Epithelial cell of prostate (primary cell): ENCODE measurements around the gene RPA3.
"Not testable (repeated sequence)": the region's sequence is repeated elsewhere in the genome, so short reads cannot be mapped to it uniquely, and the experiment has no call there.

Experiments
- DNase-seq: peaks from one replicate; pipeline ENCODE4 v3.0.0-alpha.2; 2011; ENCODE audit warnings: low read depth, low spot score
- H3K27ac ChIP-seq: fragments of 450-650 bp; 2 replicates; pipeline ENCODE4 v1.5.1; 2017; ENCODE audit warnings: mild to moderate bottlenecking

Gene RPA3

DNA sequence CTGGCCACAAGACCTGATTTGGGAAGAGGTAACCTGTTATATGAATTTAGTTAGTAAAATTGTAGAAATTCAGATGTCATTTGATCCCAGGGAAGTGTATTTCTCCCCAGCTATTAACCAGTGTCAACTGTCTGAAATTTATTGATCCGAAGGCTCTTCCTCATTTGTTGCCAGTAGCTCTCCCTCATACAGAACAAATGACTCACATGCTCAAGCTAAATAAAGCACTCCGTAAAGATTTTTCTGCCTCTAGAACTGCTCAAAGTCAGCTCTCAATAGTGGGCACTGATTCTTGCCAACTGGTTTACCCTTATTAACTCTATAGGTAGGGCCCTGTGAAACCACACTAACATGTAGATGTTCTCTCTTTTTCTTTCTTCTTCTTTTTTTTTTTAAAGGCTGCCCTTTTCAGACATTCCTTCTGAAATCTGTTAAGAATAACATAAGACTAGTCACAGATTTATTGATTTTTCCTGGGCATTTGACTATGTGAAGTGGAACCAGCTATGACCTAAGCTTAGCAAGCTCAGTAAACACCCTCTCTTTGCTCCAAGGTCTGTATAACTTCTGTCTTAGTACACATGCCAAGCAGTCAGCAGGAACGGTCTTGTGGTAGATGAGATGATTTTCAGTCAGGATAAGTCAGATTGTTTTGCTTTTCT is 21.8 kb downstream of the RPA3 start:
- no peak for DNase-seq
- H3K27ac ChIP-seq = peak overlapping the region; percentile 45

DNA sequence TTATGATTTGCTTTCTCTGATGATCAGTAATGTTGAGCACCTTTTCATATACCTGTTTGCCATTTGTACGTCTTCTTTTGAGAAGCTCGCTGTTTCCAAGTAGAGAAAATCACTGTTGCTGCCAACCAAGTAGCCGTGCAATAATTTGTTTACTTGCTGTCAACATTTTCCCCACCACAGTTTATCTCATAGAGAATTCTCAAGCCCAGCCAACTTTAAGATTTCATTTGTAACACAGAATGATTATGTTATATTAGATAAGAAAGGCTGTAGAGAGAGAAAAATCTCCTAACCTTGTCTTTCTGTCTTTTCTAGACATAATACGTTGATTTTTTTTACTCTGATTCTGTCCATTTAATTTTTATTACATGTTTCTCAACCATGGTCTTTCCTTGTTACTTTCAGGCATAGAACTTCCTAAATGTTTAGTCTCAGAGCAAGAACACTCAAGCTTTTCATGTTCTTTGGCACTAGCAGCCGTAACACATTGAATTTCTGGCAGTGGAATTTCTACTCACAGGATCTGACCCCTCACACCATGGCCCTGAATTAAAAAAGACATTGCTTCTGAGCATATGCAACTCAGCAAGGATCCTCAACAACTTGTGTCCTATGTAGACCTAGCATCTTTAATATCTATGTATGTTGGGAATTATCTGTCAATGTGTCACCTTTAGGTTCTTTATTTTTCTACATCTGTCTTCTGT is 23.1 kb downstream of the RPA3 start:
- no peak for DNase-seq
- H3K27ac ChIP-seq = no peak overlapping the region

DNA sequence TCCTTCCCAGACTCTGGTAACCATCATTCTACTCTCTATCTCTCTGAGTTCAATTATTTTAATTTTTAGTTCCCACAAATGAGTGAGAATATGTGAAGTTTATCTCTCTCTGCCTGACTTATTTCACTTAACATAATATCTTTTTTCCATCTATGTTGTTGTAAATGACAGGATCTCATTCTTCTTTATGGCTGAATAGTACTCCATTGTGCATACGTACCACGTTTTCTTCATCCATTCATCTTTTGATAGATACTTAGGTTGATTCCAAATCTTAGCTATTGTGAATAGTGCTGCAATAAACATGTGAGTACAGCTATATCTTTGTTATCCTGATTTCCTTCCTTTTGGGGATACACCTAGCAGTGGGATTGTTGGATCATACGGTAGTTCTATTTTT is 23.9 kb downstream of the RPA3 start:
- H3K27ac ChIP-seq = peak overlapping the region; percentile 38
- DNase-seq = no peak

DNA sequence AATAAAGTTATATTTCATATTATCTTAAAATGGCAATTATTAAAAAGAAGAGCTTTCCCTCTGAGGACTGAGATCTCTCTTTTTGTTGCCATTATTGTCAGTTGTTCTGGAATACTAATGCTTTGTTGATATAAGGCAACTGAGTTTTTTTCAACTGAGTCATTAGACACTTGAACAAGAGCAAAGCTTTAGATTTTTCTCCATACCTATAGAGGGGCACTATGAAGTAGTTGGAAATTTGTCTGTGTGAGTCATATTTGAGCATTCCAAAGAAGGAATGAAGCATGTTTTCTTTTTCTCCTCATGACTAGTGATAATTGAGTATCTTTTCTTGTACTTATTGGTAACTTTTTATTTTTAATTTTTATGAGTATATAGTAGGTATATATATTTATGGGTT is 24.5 kb downstream of the RPA3 start:
- no peak for DNase-seq
- H3K27ac ChIP-seq = peak overlapping the region; percentile 38

DNA sequence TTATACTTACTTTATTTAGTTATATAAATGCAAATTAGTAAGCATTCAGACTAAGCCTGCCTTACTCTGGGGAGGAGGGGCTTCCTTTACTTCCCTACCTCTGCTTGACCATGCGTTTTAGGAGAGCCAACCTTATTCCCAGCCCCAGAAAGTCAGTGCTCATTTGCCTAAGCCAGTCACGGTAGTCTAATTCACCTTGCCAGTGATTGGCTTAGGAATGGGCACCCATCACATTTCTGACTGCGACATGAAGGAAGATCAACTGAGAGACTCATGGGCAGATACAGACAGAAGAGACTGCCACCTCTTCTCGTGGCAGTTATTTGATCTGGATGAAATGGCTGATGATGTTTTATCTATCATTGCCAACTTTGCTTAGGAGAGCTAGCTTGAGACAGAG is 29.5 kb downstream of the RPA3 start:
- DNase-seq = no peak
- no peak overlapping the region for H3K27ac ChIP-seq

DNA sequence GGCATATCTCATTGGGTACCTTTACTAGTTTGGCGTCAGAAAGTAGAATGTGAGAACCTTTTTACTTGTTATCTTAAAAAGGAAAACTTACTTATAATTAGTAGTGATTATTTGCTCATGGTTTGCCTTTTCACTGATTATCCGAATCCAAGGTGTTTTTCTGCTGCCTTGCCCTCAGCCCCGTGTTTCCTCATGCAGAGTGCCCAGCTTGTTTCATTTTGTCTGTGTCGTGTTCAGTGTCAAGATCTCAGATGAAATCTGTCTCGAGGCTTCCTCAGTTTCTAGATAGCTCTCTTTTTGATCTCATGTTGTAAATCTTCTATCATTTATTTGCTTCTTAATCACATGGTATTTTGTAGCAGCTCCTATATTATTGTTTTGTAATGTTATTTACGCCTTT is 30.1 kb downstream of the RPA3 start:
- no peak for DNase-seq
- H3K27ac ChIP-seq = no peak overlapping the region

DNA sequence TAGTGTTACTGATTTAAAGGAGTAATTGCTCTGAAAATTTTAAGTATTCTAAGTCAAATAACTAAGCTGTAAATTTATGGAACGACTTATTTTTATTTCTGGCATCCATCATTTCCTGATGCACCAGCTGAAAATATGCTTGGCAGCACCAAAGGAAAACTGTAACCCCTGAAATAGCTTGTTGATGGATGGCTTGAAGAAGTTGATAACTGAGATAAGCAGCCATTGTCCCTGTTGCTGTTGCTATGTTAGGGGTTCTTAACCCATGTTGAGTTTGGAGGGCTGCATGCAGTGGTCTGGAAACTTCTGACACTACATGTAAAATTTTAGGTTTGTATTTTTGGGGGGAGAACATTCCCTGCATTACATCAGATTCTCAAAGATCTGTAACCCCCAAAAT is 30.6 kb downstream of the RPA3 start:
- DNase-seq = no peak
- no peak overlapping the region for H3K27ac ChIP-seq

DNA sequence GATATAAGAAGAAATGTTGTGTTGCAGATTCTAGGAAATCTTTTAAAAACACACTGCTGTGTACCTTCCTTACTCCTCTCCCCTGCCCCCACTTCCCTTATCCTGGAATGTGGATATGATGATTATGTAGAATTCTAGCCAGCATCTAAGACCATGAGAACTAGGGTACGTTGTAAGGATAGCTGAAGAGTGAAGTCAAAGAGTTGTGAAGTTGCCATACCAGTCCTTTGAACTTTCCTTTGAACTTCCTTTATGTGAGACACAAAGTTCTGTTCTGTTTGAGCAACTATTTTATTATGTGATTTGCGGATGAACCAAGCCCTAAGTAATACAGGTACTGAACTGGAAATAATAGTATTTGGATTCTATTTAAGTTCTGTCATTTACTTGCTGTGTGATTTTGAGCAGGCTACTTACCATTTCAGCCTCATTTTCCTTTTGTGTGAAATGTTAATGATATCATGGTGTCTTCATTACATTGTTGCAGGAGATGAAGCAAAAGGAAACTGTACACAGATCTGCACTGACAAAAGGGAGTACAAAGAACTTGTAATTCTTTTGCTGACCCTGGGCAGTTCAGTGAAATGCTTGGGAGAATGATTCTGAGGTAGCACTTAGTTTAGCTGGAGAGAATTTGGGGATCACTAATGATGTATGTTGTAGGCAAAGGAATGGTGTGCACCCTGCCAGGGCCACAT is 31.4 kb downstream of the RPA3 start:
- DNase-seq = no peak
- no peak overlapping the region for H3K27ac ChIP-seq

DNA sequence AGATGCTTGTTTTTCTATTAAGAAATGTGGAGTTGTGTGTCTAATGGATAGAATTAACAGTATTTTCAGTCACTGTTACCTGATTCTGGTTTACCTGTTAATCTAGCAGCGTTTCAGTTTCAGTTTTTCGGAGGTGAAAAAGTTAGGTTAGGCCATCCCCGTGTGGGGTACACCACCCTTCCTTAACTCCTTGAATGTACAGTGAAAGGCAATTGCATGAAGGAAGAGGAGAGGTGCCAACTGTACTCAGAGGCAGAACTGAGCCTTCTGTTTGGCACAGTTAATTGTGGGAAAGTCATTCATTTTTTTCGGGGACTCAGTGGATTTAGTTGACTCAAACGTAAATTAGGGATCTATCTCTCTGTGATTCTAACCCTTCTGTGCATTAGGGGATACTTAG is 35.5 kb downstream of the RPA3 start:
- DNase-seq = no peak
- no peak overlapping the region for H3K27ac ChIP-seq

DNA sequence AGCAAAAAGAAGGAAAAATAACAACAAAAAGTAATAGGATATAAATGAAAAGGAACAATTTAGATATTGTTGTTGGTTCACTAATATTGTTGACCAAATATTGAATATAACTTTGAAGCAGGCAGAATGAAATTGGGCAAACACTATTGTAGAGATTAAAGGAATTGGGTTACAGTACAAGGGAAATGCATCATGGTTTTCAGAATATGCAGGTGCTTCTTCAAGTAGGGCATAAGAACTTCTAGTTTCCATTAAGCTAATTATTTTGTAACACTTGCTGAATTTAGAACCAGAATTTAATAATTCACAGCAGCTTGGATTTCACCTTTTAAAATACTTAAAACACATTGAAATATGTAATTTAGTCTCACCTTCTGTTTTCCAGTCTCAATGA is 36.5 kb downstream of the RPA3 start:
- no peak for DNase-seq
- peak overlapping the region; percentile 8 for H3K27ac ChIP-seq

DNA sequence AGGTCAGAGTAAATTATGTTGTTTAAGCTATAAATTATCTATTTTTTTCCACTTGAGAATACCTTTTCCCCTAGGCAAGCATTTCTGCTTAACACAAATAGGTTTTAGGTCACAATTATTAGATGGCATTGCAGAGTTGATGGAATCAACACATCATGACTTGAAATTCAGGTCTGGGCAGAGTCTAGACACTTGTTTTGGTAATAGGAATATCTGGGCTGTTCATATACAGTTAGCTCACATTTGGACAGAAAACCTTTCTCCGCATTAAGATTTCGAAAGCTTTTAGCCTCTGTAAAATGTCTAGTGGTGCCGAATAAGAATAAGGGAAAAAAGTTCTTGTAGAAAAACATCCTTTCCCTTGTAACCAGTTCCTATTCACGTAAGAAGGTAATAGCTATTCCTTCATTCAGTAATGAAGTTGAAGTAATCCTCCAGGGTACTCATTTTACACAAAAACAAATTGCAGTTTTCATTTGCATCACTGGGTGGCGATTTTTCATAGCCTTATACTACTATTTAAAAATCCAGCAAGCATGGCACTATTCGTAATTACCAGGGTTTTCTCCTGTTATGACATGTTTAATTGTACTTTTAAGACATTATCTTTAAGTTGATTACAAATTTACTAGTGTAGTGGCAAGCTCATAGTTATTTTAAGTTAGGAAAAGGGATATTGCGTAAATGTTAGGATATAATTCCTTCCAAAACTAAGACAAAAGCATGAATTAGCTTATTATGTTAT is 37.0 kb downstream of the RPA3 start:
- peak; percentile 5 for DNase-seq
- H3K27ac ChIP-seq = peak overlapping the region; percentile 8

DNA sequence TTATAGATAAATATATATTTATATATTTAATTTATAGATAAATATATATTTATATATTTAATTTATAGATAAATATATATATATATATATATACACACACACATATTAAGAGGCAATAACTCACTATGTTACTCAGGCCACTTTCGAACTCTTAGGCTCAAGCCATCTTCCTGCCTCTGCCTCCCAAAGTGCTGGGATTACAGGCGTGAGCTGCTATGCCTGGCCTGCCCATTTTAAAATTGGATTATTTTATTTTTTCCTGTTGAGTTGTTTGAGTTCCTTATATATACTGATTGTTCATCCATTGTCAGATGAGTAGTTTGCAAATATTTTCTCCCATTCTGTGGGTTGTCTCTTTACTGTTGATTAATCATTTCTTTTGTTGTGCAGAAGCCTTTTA is 38.8 kb downstream of the RPA3 start:
- H3K27ac ChIP-seq, DNase-seq: not testable (repeated sequence)

DNA sequence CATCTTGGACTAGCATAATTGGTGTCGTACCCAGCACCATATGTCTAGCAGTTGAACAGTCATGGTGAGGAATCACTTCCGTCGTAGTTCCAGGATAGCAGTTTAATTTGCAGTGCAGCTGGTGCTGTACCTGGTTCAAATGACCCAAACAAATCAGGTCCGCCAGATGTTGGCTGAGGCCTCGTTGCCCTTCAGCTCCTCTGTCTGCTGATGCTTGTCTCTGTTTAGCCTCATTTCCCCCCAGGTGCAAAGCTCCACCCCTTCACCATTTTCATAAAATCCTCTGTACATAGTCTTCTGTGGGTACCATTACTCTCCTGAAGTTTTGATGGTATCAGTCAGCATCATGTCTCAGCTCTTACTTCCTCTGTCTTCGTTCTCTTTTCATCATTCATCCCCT is 42.7 kb downstream of the RPA3 start:
- no peak for DNase-seq
- no peak overlapping the region for H3K27ac ChIP-seq

DNA sequence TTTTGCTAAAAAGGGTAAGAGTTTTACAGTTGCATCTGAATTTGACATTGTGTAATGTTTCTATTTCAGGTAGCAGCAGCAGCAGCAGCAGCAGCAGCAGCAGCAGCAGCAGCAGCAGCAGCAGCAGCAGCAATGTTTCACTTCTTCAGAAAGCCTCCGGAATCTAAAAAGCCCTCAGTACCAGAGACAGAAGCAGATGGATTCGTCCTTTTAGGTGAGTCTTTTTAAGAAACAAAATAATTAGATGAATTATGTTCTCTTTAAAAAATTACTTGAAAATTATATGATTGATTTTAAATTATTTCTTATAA is 45.2 kb downstream of the RPA3 start:
- no peak for DNase-seq
- H3K27ac ChIP-seq = no peak overlapping the region

DNA sequence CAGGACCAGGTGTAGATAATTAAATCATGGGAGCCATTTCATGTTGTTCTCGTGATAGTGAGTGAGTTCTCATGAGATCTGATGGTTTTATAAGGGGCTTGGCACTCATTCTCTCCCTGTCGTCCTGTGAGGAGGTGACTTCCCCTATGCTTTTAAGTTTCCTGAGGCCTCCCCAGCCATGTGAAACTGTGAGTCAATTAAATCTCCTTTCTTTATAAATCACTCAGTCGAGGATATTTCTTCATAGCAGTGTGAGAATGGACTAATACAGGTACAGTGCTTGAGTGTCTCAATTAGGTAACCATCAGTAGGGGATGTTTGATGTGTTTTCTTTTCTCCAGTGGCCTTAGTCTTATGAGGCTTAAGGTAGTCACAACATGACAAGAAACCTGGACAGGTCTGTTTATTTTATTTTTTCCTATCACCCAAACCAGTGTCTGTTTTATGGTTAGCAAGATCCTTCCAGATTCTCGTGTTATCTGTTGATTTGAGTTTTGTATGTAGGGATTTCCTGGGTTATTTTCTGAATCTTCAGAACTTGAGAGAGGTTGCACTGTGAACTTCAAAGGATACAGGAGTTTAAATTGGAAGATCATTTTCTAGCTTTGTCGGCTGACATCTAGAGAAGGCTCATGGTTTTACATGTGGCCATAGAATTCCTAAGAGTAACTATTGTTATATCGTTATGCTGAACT is 45.7 kb downstream of the RPA3 start:
- H3K27ac ChIP-seq = no peak overlapping the region
- DNase-seq = no peak

DNA sequence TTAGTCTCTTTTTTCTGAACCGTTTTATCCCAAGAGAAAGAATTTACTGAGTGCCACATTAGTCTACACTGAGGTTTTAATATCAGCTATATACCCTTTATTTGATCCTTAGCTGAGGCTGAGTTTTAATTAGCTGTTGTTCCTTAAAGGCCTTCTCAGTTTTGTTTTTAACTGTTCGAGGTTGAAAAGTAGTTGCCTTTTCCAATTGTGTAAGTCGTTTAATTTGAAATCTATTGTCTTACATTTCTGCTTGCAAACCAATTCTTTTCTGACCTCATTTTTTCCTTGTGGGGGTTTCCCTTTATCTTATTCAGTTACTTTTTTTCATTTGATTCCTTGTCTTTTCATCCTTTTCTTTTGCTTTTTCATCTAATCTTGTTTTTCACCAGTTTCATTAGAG is 47.0 kb downstream of the RPA3 start:
- DNase-seq = no peak
- no peak overlapping the region for H3K27ac ChIP-seq

DNA sequence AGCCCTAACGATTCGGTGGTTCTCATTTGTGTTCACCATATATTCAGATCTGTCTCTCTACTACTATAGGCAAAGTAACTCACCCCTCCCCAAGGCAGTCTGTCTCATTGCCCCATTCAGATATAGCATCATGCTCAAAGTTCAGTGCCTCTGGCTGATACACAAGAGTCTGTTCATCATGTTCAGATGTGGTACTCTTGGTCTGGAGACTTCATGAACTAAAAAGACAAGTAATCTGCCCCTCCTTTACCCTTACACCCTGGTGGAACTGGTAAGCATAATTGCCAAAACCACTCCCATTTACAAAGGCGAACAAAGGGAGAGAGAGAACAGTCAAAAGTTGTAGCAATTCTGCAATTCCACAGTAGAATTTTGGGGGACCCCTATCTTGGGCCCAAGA is 47.9 kb downstream of the RPA3 start:
- no peak for DNase-seq
- H3K27ac ChIP-seq = no peak overlapping the region

DNA sequence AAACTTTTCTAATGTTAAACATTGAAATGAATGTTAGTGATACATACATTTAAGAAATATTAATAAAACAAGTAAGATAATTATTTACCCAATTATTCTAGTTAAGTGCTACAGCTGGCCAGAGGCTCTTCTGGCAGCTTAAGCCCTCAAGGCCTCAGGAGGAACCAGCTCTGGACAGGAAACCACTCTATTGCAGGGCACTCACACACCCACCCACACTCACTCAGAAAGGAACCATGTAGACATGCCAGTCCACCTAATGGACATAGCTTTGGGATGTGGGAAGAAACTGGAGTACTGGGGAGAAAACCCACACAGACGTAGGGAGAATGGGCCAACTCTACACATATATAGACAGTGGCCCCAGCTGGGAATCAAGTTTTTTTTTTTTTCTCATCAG is 49.7 kb downstream of the RPA3 start:
- H3K27ac ChIP-seq = no peak overlapping the region
- no peak for DNase-seq

DNA sequence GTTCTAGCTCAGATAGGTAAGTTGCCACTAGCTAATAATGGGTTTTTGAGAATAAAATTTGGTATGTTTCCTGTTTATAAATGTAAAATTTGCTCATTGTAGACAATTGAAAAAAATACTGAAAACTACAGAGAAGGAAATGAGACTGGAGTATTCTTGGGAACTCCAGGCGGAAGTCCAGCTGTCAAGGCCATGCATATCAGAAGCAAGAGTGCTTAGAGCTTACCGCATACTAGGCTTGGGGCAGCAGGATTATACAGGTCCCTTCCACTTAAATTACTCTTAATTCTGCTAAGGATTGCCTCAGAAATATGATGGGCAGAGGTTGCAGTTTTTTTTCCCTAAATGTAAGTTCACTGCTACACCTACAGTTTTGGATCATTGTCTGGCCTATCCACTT is 51.2 kb downstream of the RPA3 start:
- no peak overlapping the region for H3K27ac ChIP-seq

DNA sequence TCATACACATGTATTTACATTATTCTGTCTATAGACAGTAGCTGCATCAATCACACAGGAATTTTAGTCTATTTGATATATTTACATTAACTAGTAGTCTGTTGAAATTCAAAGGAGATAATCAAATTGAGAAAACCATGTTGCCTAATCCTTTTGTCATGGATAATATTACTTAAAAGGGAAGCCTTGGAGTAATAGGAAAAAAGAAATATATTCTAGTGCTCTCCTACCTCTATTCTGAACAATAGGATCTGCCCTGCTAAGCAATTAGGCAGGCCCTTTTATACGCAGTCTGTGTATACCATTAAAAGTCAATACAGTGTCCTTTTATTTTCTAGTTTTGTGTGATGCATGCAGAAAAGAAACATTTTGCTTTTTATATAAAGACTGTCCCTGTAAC is 53.4 kb downstream of the RPA3 start:
- DNase-seq = no peak
- H3K27ac ChIP-seq = no peak overlapping the region

More for the DNA sequence above, 51.2 kb downstream of the RPA3 start:
- no peak for DNase-seq

DNA sequence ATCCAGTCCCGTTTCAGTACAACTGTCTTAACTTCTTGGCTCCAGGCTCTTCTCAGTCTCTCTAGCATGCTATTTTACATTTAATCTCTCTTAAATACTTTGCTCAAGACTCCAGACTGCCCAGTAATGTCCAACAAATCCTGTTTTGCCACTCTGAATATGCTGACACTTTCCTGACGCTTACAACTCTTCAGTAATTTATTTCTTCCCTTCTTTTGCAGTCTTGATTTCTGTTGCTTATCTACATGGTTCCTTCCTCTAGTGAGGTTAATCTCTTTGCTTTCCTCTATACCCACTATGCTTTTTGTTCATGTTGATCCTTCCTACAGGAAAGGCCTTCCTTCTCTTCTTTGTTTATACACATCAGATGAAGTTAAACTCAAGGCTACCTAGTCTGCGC is 54.1 kb downstream of the RPA3 start:
- DNase-seq = no peak
- no peak overlapping the region for H3K27ac ChIP-seq
